ENCODE results near the gene PRR14L. TPM values are rescaled to one million over a fixed set of nuclear protein-coding genes. Genes with fewer than 3 reads are reported as not detected.

The PRR14L gene
- polyA plus RNA-seq, 3 donors, result 13.2 to 41.4 (median 14.6) TPM

GRCh38 chr22:31739795-31740201, 10.1 kb downstream of the PRR14L start:
- peaks cover 39% of the 10 kb centered on the region for H3K4me1 Mint-ChIP-seq
- peaks cover 28 to 52% of the 10 kb centered on the region in 2 donors for H3K36me3 ChIP-seq (replicated peaks in 1 of 2; ENCODE audit: control insufficient read depth in 1 of 2, insufficient read depth in 2 of 2, low read length in 2 of 2)

GRCh38 chr22:31738566-31738965, 11.4 kb downstream of the PRR14L start:
- H3K36me3 Mint-ChIP-seq, result peaks cover 29 to 65% of the 10 kb centered on the region in 2 donors
- Histone ChIP-seq H3K27ac (ENCODE audit: low read depth in 1 of 2, low read length in 2 of 2) (peak overlapping the region in 1 of 2 donors; percentile 57), H3K4me1 (ENCODE audit: control insufficient read depth in 1 of 2, insufficient read depth in 2 of 2, low read length in 2 of 2) (peaks cover 23 to 25% of the 10 kb centered on the region in 2 donors), H3K36me3 (replicated peaks in 1 of 2; ENCODE audit: control insufficient read depth in 1 of 2, insufficient read depth in 2 of 2, low read length in 2 of 2) (peaks cover 33 to 59% of the 10 kb centered on the region in 2 donors), H3K9ac (ENCODE audit: insufficient read depth, low read length, poor library complexity, severe bottlenecking) (no peak overlapping the region), H3K27me3 (ENCODE audit: control insufficient read depth in 2 of 2, insufficient read depth in 2 of 2, low read length in 2 of 2) (no peaks in the 10 kb centered on the region), H3K79me2 (ENCODE audit: insufficient read depth, low read length) (peaks cover 96% of the 10 kb centered on the region), H3K4me2 (replicated peaks; ENCODE audit: extremely low read depth, low read length, poor library complexity, severe bottlenecking) (no peak overlapping the region), H4K20me1 (ENCODE audit: insufficient read depth, low read length) (peaks cover 96% of the 10 kb centered on the region), H2AFZ (ENCODE audit: insufficient read depth, low read depth, low read length, poor library complexity, severe bottlenecking) (no peak overlapping the region), H3K4me3 (replicated peaks in 1 of 3; ENCODE audit: low read depth in 2 of 3, low read length in 3 of 3) (no peak overlapping the region), H3K9me3 (replicated peaks in 1 of 2; ENCODE audit: control insufficient read depth in 1 of 2, insufficient read depth in 1 of 2, low read length in 2 of 2) (no peaks in the 10 kb centered on the region)
- H3K27ac Mint-ChIP-seq, result peak overlapping the region in 6 of 7 donors; percentile 1 to 87 (median 31)
- H3K9me3 Mint-ChIP-seq, result peaks cover 0 to 2% (median 0%) of the 10 kb centered on the region in 7 donors
- WGBS (ENCODE audit: insufficient coverage), result 100% methylated on average over 1 of the region's 2 CpGs
- no peak overlapping the region for H3K4me3 Mint-ChIP-seq
- no peaks in the 10 kb centered on the region for H3K27me3 Mint-ChIP-seq (ENCODE audit: low read depth in 3 of 3)
- H3K4me1 Mint-ChIP-seq, result peaks cover 36% of the 10 kb centered on the region
- DNase-seq, result no peak
- no peak for TF ChIP-seq CTCF (IDR thresholded peaks at IDR 0.05)
- intact Hi-C loops (cut with micrococcal nuclease), result no loop called here

More at GRCh38 chr22:31739795-31740201, 10.1 kb downstream of the PRR14L start:
- Histone ChIP-seq H3K9ac (ENCODE audit: insufficient read depth, low read length, poor library complexity, severe bottlenecking) (no peak overlapping the region), H3K4me2 (replicated peaks; ENCODE audit: extremely low read depth, low read length, poor library complexity, severe bottlenecking) (no peak overlapping the region), H3K9me3 (replicated peaks in 1 of 2; ENCODE audit: control insufficient read depth in 1 of 2, insufficient read depth in 1 of 2, low read length in 2 of 2) (no peaks in the 10 kb centered on the region), H3K79me2 (ENCODE audit: insufficient read depth, low read length) (peaks cover 96% of the 10 kb centered on the region), H4K20me1 (ENCODE audit: insufficient read depth, low read length) (peaks cover 96% of the 10 kb centered on the region), H3K27ac (ENCODE audit: low read depth in 1 of 2, low read length in 2 of 2) (peak overlapping the region in 1 of 2 donors; percentile 57), H3K4me1 (ENCODE audit: control insufficient read depth in 1 of 2, insufficient read depth in 2 of 2, low read length in 2 of 2) (peaks cover 23 to 25% of the 10 kb centered on the region in 2 donors), H3K4me3 (replicated peaks in 1 of 3; ENCODE audit: low read depth in 2 of 3, low read length in 3 of 3) (no peak overlapping the region), H2AFZ (ENCODE audit: insufficient read depth, low read depth, low read length, poor library complexity, severe bottlenecking) (no peak overlapping the region), H3K27me3 (ENCODE audit: control insufficient read depth in 2 of 2, insufficient read depth in 2 of 2, low read length in 2 of 2) (no peaks in the 10 kb centered on the region)
- WGBS (ENCODE audit: insufficient coverage), result no CpG with 5 or more reads among the region's 2 CpGs
- TF ChIP-seq CTCF (IDR thresholded peaks at IDR 0.05), result no peak
- H3K4me3 Mint-ChIP-seq, result no peak overlapping the region
- peaks cover 0 to 2% (median 0%) of the 10 kb centered on the region in 7 donors for H3K9me3 Mint-ChIP-seq
- H3K27ac Mint-ChIP-seq, result peak overlapping the region; percentile 10 to 85 (median 57)
- no peaks in the 10 kb centered on the region for H3K27me3 Mint-ChIP-seq (ENCODE audit: low read depth in 3 of 3)
- no peak for DNase-seq
- intact Hi-C loops (cut with micrococcal nuclease), result no loop called here
- peaks cover 22 to 58% of the 10 kb centered on the region in 2 donors for H3K36me3 Mint-ChIP-seq

All from CD14-positive monocyte (primary cell).